Activated effector memory CD4-positive, alpha-beta T cell treated with Interleukin-2 at 50 U/mL for 16 hours (primary cell): ENCODE measurements around the gene MTMR6.
"Not testable (repeated sequence)": the region's sequence is repeated elsewhere in the genome, so short reads cannot be mapped to it uniquely, and the experiment has no call there.

ENCODE experiments used
- DNase-seq: peaks from one replicate; pipeline ENCODE4 v3.0.0-alpha.2; 2020

MTMR6 gene

DNA sequence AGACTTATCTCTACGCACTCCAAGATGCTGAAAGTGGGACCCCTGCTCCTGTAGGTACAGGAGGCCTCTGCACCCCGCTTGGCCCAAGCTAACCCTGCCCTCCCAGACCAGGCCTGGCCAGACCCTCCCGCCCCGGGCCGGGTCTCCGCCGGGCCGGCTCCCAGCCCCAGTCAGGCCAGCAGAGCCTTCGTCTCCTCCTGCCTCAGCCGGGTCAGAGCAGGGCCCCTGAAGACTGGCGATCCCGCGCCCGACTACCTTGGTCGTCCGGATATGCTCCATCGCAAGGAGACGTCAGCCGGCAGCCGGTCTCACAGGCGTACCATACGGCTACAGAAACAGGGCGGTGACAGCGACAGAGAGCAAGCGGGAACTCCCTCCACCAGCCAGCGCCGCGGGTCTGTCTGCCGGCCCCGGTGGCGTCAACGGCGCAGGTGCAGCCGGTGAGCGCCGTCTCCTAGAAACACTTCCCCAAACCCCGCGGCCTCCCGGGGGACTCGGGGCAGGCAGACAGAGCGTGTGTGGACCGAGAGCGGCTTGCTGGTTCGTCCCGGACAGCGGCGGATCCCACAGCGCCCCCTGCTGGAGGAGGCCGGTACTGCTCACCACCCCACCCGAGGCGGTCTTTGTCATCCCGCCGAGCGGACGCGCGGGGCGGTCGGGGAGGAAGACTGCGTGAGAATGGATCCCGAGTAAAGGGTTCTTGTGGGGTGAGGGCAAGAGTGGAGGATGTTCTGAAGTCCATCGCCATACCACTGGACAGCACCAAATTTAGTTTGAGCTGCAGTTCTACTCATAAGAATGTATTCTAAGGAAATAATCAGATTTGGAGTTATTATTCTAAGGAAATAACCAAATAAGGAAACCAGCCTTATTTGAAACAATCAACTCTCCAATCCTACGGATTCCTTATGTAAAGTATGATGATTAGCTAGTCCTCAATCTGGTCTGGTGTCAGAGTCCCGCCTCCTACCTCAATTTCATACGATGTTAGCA, at the start of gene MTMR6:
Gene MTMR6, minus strand, starts transcription at position 520 of the 993 bp plus-strand sequence. Its CDS starts 241 bp downstream, at position 279.
- DNase-seq, result peak; percentile 89

GRCh38 chr13:25335856-25336255, 48.6 kb upstream of the MTMR6 start:
- DNase-seq, result no peak

DNA sequence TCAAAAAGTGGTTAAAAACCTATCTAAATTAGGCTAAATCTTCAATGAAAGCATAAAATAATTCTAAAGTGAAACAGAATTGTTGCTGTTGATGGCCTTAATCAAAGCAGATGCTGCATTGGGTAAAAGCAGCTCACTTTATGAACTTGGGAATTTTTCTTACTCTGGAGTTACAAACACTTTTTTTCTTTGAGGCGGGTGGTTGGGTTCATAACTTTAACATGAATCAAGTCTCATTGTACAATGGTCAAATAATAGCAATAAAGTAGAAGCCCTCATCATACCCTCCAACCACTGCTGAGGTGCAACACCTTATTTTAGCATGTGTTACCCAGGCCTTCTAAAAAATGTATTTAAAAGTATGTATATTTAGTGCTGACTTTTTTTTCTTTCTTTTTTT, 43.3 kb upstream of the MTMR6 start:
- DNase-seq, result no peak

DNA sequence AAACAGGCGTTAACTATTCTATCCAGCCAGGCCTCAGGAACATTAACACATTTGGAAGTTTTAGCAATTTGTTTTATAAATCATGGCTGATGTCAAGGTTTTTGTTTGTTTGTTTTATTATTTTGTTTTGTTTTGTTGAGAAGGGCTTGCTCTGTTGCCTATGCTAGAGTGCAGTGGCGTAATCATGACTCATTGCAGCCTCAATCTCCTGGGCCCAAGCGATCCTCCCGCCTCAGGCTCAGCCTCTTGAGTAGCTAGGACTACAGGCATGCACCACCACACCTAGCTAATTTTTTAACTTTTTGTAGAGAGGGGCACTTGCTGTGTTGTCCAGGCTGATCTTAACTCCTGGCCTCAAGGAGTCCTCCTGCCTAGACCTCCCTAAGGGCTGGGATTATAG, 42.4 kb upstream of the MTMR6 start:
- DNase-seq, result no peak

- DNase-seq, result no peak
These were observed 36.8 kb upstream of the MTMR6 start for GRCh38 chr13:25324100-25324499.

- DNase-seq, result no peak
These were observed 32.5 kb upstream of the MTMR6 start for GRCh38 chr13:25319771-25320170.

DNA sequence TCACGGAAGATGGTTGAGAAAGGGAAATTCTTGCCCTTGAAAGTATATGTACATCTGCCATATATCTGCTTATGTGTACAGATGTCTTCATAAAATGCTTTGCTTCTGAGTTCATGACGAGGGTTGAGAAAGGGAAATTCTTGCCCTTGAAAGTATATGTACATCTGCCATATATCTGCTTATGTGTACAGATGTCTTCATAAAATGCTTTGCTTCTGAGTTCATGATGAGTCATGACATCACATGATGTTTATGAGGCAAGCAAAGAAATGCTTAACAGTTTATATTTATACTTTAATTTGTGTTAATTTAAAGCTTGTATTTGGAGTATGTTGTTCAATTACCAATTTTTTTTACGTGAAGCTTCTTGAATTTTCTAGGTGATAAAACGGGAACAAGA, 31.7 kb upstream of the MTMR6 start:
- DNase-seq, result not testable (repeated sequence)

GRCh38 chr13:25310891-25311290, 23.6 kb upstream of the MTMR6 start:
- DNase-seq, result no peak

- no peak for DNase-seq
These were observed 19.6 kb upstream of the MTMR6 start for GRCh38 chr13:25306671-25307464.

DNA sequence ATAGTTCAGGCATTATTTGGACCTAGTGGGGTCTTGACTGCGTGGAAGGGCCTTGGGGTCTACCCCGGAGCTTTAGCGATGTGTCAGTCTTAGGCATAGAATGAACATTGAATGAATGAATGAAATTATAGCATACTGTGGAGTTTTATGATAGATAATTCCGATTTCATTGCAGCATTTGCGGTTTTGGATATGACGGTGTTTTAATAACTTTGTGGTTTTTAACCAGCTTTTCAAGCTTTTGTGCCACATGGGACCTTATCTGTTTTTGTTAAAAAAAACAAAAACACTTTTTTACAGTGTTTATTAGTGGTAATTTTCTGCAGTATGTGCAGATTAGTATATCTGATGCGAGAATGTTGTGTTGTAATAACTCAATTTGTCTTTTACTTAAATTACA, 14.8 kb upstream of the MTMR6 start:
- DNase-seq, result no peak

- DNase-seq, result peak; percentile 90
These were observed 14.2 kb upstream of the MTMR6 start, which contains the start of gene NUP58 for GRCh38 chr13:25301347-25302113. TSS of gene NUP58 (plus strand) at chr13:25301625. CDS start at chr13:25301774, 149 bp downstream.

DNA sequence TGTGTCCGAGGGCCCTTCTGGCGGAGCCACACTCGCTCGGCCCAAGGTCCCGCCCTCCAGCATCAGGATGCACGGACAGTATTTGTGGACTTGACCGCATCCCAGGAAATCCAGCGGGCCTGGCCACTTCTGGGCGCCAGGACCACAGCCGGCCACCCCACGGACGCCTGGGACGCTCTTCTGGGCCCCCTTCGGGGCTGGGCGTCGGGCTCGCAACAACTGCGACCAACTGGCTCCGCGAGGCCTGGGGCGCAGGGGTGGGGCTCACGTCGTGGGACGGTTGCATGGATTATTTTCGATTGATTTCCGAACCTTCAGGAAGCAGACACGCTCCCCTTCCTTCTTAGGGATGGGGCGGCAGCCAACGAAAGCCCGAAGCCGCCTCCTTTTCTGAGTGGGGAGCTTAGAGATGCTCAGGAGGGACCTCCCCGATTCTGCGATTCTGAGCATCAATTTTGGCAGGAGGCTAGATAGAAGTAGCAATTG, 13.6 kb upstream of the MTMR6 start:
- no peak for DNase-seq

DNA sequence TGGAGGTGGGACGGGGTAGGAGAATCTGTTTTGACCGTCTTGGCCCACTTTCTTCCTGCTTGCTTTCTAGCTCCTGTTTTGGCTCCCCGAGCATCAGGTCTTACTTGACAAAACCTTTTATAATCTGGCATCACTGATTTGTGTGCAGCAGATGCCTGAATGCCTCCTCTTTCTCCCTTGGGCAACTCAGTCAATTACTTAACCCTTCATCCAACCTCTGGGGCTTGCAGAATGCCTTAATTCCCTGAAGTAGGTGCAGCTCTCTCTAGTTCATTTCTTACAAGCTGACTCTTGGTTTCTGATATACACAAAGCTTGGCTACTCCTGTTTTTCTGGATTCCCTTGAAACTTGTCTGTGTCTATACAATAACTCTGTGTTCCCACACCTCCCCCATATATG, 8.4 kb upstream of the MTMR6 start:
- no peak for DNase-seq

GRCh38 chr13:25295228-25295627, 7.9 kb upstream of the MTMR6 start:
- no peak for DNase-seq

DNA sequence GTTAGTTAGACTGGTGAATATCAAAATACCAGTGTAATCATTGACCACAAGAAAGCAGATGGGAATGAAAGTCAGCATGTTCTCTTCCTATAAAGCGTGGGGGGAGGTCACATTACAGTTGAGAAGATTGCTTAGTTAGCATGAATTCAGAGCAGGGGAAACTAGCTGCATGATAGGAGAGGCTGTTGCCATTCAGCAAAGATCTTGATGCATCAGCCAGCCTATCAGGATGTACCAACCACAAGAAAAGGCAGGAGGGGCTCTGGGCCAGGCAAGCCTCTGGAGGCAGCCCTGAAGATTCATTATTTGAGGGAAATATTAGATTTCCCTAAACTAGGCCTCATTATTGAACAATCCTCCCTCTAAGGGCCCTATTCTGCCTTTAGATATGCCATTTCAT, 5.0 kb upstream of the MTMR6 start:
- DNase-seq, result no peak

- DNase-seq, result no peak
These were observed 4.4 kb upstream of the MTMR6 start for GRCh38 chr13:25291691-25292090.

DNA sequence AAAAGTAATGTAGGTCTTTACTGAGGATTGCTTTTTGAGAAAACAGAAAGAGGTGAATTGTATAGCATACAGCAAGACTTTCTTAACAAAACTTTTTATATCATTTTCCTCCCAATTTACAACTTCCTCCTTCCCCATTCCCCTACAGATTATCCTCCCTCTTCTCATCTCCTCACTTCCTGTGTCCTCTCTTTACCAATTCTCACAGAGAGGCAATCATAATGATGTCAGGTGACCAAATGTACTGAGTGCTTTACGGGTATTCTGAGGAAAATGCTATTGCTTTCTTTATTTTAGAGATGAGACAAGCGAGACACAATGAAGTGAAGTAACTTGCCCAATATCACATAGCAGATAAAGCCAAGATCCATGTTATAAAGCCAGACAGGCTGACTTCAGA, 1.7 kb upstream of the MTMR6 start:
- DNase-seq, result no peak

GRCh38 chr13:25286308-25286968, 850 bp downstream of the MTMR6 start:
- peak; percentile 5 for DNase-seq

GRCh38 chr13:25281935-25282332, 5.4 kb downstream of the MTMR6 start:
- DNase-seq, result no peak

- DNase-seq, result no peak
These were observed 5.9 kb downstream of the MTMR6 start for GRCh38 chr13:25281193-25281934.

DNA sequence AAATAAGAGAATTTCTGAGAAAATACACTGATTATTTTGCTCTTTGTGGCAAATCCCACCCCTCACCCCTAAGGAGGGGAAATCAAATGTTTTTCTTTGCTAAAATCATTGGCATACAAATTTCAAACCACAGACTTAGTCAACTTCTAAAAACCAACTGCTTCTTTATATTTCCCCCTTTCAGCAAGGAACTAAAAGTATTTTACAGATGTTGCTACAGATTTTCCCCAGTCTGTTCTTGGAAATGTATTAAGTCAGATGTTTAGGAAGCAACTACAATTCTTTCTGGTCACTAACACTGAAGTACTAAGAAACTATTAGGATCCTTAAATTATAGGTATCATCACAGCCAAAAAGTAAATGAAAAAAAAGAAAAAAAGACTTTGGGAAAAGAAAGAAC, 6.9 kb downstream of the MTMR6 start:
- DNase-seq, result no peak
